M059J (cell line): ENCODE results near the gene EPN2. TPM values are rescaled to one million over a fixed set of nuclear protein-coding genes. Genes with fewer than 3 reads are reported as not detected.
"Not testable (repeated sequence)": the region's sequence is repeated elsewhere in the genome, so short reads cannot be mapped to it uniquely, and the experiment has no call there.

Source experiments
- DNase-seq: peaks from one replicate; pipeline ENCODE4 v3.0.0-alpha.2; 2012; ENCODE audit warnings: low read depth
- total RNA-seq: library from RNA; depleted of rRNA; stranded (reverse); fragments of >200 nt; shearing (Covaris generic); gene quantifications from 2 replicates; pipeline ENCODE4 v1.2.3, GENCODE V29; 2014

Gene EPN2
- total RNA-seq, 1 experiment from 2014 or later = 19.1 TPM

- DNase-seq = no peak
Measured at GRCh38 chr17:19345486-19346350, 108.6 kb downstream of the EPN2 start.

DNA sequence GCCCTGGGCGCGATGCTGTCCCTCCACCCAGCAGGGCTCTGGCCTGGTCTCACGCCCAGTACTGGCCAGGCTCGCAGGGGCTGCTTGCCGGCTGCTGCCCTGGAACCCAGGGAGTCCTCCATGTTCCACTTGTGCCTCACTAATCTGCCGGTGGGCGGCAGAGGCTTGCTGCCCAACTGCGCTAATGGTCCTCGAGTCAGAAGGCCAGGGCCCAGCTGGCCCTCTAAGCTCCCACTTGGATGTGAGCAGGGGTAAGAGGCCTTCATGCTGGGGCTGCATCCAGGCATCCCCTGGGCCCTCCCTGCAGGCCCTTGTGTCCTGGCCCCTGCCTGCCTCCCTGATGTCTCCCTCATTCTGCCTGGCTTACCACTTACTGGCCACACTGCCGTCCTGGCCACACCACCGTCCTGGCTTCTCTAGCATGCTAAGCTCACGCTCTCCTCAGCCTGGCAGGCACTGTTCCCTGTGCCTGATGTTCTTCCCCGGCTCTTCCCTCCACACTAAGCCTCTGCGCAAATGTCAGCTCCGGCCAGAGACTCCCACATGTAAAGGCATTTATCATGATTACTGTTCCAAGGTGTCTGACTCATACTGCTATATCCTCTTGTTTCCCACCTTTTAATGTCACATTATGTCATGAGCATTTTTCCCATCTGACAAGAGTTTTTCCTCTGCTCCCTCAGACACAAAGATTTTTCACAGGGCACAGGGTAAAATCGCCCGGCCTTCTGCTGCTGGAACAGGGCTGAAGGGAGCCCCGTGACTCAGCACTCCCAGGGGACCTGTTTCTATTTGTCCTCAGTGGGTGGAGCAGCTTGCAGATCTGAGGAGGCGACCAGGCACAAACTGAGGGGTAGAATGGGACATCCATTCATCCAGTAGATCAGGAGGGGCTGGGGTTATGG, 109.4 kb downstream of the EPN2 start:
- peak; percentile 86 for DNase-seq

GRCh38 chr17:19347323-19348080, 110.3 kb downstream of the EPN2 start:
- DNase-seq = no peak

DNA sequence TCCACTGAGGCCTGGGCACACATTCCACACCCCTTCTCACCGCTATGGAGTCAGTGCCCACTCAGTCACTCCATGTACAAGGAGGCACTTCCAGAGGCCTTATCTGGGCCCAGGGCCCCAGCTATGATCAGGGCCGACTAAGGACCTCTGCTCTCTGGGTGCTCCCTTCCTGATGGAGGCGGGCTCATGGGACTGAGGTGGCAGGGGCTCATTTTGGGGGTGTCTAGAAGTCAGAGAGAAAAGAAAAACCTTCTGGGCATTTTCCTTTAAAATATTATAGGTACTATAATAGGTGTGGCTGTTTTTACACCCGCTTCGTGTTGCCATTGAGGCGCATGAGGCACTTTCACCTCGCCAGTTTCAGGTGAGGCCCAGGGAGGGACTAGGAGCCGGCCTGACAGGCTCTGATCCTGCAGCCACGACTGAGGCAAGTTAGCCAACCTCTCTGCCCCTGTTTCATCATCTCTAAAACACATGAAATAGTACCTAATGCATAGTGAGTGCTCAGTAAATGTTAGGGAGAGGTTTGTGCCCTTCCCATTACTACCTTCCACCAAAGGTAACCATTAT, 111.0 kb downstream of the EPN2 start:
- DNase-seq = no peak

GRCh38 chr17:19348806-19349205, 111.6 kb downstream of the EPN2 start:
- no peak for DNase-seq

GRCh38 chr17:19353401-19353800, 116.2 kb downstream of the EPN2 start:
- DNase-seq = not testable (repeated sequence)

DNA sequence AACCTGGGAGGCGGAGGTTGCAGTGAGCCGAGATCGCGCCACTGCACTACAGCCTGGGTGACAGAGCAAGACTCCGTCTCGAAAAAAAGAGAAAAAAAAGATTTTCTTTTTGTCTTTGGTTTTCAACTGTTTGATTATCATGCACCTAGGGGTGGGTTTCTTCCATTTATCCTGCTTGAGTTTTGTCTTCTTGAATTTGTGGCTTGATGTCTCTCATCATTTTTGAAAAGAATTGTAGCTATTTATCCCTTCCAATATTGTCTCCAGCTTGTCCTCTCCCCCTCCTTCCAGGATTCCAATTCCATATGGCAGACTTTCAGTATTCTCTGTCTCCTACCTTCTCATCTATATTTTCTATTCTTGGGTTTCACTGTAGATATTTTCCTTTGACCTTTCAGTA, 117.6 kb downstream of the EPN2 start:
- no peak for DNase-seq

GRCh38 chr17:19357351-19357750, 120.2 kb downstream of the EPN2 start:
- DNase-seq = no peak

DNA sequence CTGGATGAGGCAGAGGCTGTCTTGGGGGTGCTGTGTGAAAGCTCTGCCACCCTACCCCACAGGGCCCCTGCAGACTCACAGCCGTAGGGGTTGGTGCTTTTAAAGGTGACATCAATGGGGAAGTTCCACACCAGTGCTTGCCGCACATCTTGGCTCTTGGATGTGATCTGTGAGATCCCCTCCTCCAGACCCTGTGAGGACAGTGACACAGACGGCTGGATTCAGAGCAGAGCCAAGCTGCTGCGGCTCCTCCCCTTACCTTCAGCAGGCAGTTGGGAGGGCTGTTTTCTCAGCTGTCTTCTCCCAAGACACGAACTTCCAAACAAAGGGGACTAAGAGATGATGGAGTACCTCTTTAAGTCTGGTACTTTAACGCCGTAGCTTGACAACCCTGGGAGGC, 120.6 kb downstream of the EPN2 start:
- no peak for DNase-seq

DNA sequence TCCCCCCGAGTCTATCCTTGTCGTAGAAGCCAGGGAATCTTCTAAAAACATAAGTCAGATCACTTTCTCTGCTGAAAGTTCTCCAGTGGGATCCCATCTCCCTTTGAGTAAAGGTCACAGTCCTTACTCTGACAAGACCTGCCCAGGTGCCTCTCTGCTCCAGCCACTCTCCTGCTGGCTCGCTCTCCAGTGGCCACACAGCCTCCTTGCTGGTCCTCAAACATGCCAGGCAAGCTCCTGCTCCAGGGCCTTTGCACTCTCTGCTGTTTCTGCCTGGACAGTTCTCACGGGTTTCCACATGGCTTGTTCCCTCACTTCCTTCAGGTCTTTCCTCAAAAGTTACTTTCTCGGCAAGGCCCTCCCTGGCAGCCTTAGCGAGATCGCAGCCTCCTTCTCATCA, 122.0 kb downstream of the EPN2 start:
- DNase-seq = no peak

GRCh38 chr17:19359856-19360255, 122.7 kb downstream of the EPN2 start:
- DNase-seq = no peak

DNA sequence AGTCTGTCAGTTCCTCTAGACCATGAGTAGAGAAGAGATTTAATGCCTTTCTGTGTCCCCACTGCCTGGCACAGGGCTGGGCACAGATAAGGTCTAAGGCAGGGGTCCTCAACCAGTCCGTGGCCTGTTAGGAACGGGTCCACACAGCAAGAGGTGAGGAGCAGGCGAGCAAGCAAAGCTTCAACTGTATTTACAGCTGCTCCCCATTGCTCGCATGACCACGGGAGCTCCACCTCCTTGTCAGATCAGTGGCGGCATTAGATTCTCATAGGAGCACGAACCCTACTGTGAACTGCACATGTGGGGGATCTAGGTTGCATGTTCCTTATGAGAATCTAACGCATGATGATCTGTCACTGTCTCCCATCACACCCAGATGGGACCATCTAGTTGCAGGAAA, 123.6 kb downstream of the EPN2 start:
- DNase-seq = no peak

DNA sequence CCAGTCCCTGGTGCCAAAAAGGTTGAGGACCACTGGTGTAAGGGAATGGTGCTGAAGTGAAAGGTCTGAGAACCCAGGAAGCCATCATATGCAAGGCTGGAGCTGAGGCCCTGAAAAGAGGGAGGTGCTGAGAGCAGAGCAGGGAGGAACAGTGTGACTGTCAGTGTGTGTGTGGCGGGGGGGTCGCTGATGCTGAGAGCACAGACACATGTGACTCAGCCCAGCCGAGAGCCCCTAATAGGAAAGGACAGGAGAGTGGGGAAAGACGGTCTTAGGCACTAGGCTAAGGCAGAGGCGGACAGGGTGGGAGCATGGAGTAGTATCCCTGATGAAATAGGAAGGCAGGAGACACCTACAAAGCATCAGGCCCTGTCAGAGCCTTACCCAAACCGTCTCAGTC, 124.2 kb downstream of the EPN2 start:
- DNase-seq = no peak

- no peak for DNase-seq
Measured at GRCh38 chr17:19361944-19362276, 124.7 kb downstream of the EPN2 start.

- peak; percentile 87 for DNase-seq
Measured at GRCh38 chr17:19362277-19363113, 125.3 kb downstream of the EPN2 start, which contains the start of gene B9D1. TSS of gene B9D1 (minus strand) at chr17:19362723. CDS start at chr17:19362569, 154 bp downstream.

DNA sequence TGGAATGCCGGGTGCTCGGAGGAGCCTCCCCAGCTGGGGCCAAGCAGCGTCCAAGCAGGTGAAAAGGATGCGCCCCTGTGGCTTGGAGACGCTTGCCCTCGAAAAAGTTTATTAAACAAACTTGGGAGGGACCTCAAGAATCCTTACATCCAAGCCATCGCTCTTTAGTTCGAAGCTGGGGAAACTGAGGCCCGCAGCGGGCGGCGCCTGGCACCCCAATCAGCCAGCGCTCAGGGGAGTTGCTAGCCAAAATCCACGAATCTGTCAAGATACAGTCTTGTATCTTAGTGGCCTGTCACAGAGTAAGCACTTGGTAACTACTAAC, 125.9 kb downstream of the EPN2 start:
- DNase-seq = no peak

DNA sequence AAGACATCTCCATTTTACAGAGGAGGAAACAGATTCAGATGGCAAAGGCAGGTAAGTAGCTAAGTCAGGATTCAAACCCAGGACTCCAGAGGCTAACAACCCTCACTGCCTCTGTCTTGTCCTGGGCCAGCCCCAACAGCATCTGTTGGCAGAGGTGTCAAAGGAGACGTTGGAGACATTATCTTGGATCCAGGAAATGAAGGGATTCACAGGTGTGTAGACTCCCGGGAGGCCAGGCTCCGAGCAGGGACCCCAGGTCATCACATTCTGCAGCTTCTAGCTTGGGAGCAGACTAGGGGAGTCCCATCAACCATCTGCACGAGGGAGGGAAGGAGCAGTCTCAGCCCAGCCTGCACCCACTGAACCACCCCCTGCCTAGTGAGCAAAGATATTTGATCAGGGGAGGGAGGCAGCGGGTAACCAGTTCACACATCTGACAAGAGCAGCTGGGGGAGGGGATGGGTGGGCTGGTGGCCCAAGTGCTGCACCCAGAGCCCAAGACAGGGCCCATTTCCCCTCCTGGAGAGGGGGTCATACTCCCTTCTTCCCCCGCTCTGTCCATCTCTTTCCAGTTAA, 126.4 kb downstream of the EPN2 start:
- no peak for DNase-seq

- DNase-seq = no peak
Measured at GRCh38 chr17:19364699-19365498, 127.7 kb downstream of the EPN2 start.

- no peak for DNase-seq
Measured at GRCh38 chr17:19365499-19365817, 128.3 kb downstream of the EPN2 start.
